Astrocyte of the cerebellum (primary cell): ENCODE results near the gene KATNIP.

ENCODE experiments used
- DNase-seq: peaks from one replicate; pipeline ENCODE4 v3.0.0-alpha.2; 2011; ENCODE audit warnings: low read depth
- H3K4me3 ChIP-seq: 2 replicates; pipeline ENCODE4 v1.5.1; 2011; ENCODE audit warnings: mild to moderate bottlenecking, low read depth, low read length, moderate library complexity
- in situ Hi-C: cut with HindIII; loops from 2 replicates; pipeline ENCODE4 v1.10.0; 2017; ENCODE audit warnings: low sequenced_read_pairs
- TF ChIP-seq, protein P1 (sequence below): IDR thresholded peaks from 2 replicates; pipeline ENCODE4 v1.5.1; 2012; ENCODE audit warnings: low read length, low read depth, moderate library complexity, mild to moderate bottlenecking; ENCODE audit errors: missing control alignments

Gene KATNIP

DNA sequence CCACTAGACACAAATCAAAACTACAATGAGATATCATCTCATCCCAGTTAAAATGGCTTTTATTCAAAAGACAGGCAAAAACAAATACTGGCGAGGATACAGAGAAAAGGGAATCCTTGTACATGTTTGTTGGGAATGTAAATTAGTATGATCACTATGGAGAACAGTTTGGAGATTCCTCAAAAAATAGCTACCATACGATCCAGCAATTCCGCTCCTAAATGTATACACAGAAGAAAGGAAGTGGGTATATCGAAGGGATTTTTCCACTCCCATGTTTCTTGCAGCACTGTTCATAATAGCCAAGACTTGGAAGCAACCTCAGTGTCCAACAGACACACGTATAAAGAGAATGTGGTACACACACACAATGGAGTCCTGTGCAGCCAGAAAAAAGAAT is 35.3 kb downstream of the KATNIP start:
- in situ Hi-C loops, result no loop called here
- TF ChIP-seq, protein P1, sequence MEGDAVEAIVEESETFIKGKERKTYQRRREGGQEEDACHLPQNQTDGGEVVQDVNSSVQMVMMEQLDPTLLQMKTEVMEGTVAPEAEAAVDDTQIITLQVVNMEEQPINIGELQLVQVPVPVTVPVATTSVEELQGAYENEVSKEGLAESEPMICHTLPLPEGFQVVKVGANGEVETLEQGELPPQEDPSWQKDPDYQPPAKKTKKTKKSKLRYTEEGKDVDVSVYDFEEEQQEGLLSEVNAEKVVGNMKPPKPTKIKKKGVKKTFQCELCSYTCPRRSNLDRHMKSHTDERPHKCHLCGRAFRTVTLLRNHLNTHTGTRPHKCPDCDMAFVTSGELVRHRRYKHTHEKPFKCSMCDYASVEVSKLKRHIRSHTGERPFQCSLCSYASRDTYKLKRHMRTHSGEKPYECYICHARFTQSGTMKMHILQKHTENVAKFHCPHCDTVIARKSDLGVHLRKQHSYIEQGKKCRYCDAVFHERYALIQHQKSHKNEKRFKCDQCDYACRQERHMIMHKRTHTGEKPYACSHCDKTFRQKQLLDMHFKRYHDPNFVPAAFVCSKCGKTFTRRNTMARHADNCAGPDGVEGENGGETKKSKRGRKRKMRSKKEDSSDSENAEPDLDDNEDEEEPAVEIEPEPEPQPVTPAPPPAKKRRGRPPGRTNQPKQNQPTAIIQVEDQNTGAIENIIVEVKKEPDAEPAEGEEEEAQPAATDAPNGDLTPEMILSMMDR, result no peak
- no peak overlapping the region for H3K4me3 ChIP-seq
- no peak for DNase-seq

DNA sequence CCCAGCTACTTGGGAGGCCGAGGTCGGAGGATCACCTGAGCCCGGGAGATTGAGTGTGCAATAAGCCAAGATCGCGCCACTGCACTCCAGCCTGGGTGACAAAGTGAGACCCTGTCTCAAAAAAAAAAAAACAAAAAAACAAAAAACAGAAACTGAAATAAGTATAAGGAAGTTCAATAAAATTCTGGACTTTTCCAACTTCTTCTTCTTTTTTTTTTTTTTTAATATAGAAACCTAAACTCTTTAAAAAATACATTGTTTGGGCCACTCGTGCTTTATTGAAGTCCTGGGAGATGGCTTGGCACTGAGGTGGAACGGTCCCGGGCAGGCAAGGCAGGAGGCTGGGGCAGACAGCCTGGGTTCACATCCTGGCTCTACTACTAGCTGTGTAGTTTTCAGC is 36.8 kb downstream of the KATNIP start:
- no peak for DNase-seq
- TF ChIP-seq, protein P1, result no peak
- H3K4me3 ChIP-seq, result no peak overlapping the region
- in situ Hi-C loops, result no loop called here

DNA sequence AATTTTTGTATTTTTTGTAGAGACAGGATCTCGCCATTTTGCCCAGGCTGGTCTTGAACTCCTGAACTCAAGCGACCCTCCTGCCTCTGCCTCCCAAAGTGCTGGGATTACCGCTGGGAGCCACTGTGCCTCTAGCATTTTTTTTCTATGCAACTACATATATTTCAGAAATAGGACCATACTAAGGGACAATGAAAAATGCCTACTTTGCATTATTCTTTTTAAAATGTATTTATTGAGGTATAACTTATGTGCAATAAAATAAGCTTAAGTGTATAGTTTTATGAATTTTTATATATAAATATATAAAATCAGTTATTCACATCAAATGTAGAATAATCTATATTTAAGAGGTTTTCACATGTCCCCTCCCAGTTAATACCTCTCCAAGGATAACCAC is 38.1 kb downstream of the KATNIP start:
- DNase-seq, result no peak
- H3K4me3 ChIP-seq, result no peak overlapping the region
- in situ Hi-C loops, result no loop called here
- TF ChIP-seq, protein P1, result no peak

DNA sequence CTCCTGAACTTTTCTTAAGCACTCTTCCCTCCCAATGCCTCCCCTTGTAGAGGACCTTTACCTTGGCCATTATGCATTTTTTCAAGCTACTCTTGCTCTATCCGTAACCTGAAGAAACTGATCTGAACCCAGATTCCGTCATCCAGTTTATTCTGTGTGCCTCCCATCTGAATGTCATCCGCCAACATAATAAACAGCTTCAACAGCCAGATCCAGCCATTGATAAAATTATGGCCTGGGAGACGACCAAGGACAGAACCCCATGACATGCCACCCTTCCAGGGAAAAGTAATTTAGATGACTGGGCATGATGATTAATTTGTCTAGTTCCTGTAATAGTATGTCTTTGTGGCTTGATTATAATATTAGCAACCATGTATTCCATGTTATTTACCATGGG is 41.9 kb downstream of the KATNIP start:
- H3K4me3 ChIP-seq, result no peak overlapping the region
- TF ChIP-seq, protein P1, result no peak
- in situ Hi-C loops, result no loop called here
- no peak for DNase-seq

DNA sequence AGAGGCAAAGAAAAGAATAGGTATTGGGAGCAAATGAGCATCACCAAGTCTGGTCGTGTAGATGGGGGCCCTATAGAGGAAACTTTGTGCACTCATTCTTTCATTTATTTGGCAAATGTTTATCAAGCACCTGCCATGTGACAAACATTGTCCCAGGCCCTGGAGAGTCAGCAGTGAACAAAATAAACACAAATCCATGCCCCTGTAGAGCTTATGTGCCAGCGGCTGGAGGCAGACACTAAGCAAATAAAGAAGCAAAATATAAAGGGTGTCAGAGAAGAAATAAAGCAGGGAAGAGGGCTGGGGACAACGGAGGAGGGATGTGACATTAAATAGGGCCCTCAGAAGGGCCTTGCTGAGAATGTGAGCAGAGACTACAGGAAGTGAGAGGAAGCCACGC is 45.5 kb downstream of the KATNIP start:
- DNase-seq, result no peak
- TF ChIP-seq, protein P1, result no peak
- H3K4me3 ChIP-seq, result no peak overlapping the region
- in situ Hi-C loops, result no loop called here

DNA sequence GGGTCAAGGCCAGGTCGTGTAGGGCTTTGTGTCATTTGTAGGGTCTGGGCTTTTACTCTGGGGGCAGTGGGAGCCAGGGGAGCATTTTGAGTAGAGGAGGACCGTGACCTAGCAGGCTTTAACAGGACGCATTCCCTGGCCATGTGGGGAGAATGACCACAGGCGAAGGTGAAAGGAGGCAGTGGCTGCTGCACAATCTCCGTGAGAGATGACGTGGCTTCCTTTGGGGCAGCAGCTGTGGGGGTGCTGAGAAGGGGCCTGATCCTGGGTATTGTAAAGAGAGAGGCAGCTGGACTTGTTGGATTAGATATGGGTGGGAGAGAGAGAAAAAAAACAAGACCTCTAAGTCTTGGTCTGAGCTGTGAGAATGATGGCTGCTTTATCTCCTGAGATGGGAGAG is 46.0 kb downstream of the KATNIP start:
- DNase-seq, result no peak
- in situ Hi-C loops, result no loop called here
- TF ChIP-seq, protein P1, result no peak
- no peak overlapping the region for H3K4me3 ChIP-seq

DNA sequence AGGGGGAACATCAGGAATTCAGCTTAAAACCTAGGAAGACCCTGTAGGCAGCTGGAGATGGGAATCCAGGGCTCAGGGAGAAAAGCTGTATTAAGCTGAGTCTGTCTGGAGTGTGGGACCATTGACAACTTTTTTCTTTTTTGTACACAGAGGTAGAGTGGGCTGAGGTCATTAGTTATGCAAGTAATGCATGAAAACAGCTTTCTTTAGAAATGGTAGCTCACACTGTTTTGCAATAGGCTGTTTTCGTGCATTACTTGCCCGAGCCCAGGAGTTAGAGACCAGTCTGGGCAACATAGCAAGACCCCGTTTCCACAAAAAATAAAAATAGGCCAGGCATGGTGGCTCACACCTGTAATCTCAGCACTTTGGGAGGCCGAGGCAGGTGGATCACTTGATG is 46.5 kb downstream of the KATNIP start:
- DNase-seq, result no peak
- in situ Hi-C loops, result no loop called here

More for the DNA sequence above, 46.5 kb downstream of the KATNIP start:
- TF ChIP-seq, protein P1, result no peak
- no peak overlapping the region for H3K4me3 ChIP-seq
